Endothelial cell of umbilical vein (primary cell): ENCODE data around the gene STX16. TPM values are rescaled to one million over a fixed set of nuclear protein-coding genes. Genes with fewer than 3 reads are reported as not detected.

Experiments
- BruUV-seq: library from RNA; stranded (reverse); fragments of 400-500 nt; replicated peaks from 2 replicates; lab custom pipeline; 2021; lab: Mats Ljungman, UMichigan
- CTCF ChIA-PET: fragments of 300-600, 350-600 bp; sonication (Branson Sonifier 250); formaldehyde crosslinking; loops from one replicate; lab custom pipeline; 2021; ENCODE audit warnings: antibody characterized with exemption, inconsistent platforms; lab: Charles Lee
- POLR2A ChIA-PET: fragments of 300-600, 350-600 bp; sonication (Branson Sonifier 250); formaldehyde crosslinking; loops from one replicate; lab custom pipeline; 2021; ENCODE audit warnings: antibody characterized with exemption, inconsistent platforms; lab: Charles Lee
- DNase-seq: peaks from one replicate; pipeline ENCODE4 v3.0.0-alpha.2; 2011; ENCODE audit warnings: low read depth, low spot score
- FAIRE-seq: peaks from 2 replicates; lab custom pipeline; 2011; peaks lifted over from hg19 to GRCh38; lab: Jason Lieb, UNC
- H2AFZ ChIP-seq: 2 replicates; pipeline ENCODE4 v1.6.0; 2012; ENCODE audit warnings: low read depth, low read length, control low read depth, inconsistent platforms
- H3K27ac ChIP-seq: 2 replicates; pipeline ENCODE4 v1.5.1; 2011; ENCODE audit warnings: low read depth, mild to moderate bottlenecking, control low read depth, low read length, moderate library complexity; ENCODE audit not compliant: insufficient read depth
- H3K27me3 ChIP-seq, 2 experiments: 2 replicates each; pipeline versions ENCODE4 v1.6.0 to v1.6.1; 2011; ENCODE audit warnings: low read length in 2 of 2, mixed read lengths in 1 of 2; ENCODE audit not compliant: control insufficient read depth in 2 of 2, insufficient read depth in 2 of 2
- H3K36me3 ChIP-seq, 2 experiments: 2 replicates in 1 of 2; 3 replicates in 1 of 2; pipeline ENCODE4 v1.5.1; 2011; ENCODE audit warnings: low read length in 2 of 2, mild to moderate bottlenecking in 1 of 2, moderate library complexity in 1 of 2; ENCODE audit not compliant: control insufficient read depth in 2 of 2, insufficient read depth in 2 of 2; ENCODE audit errors: extremely low read depth in 1 of 2
- H3K4me1 ChIP-seq: 3 replicates; pipeline ENCODE4 v1.5.1; 2011; ENCODE audit warnings: mild to moderate bottlenecking, low read length; ENCODE audit not compliant: control insufficient read depth, insufficient read depth; ENCODE audit errors: extremely low read depth
- H3K4me2 ChIP-seq: 2 replicates; pipeline ENCODE4 v1.6.1; 2011; ENCODE audit warnings: low read length, control low read depth, mixed read lengths; ENCODE audit not compliant: insufficient read depth
- H3K4me3 ChIP-seq, 3 experiments: fragments of 200-600 bp in 1 of 3; sonication (generic), shearing (Covaris generic) in 1 of 3; replicated peaks in 1 of 3; 2 replicates each; pipeline ENCODE4 v1.5.1; 2011 to 2016; ENCODE audit warnings: control low read depth in 3 of 3, low read length in 3 of 3, mild to moderate bottlenecking in 2 of 3, inconsistent platforms in 1 of 3, low read depth in 1 of 3, moderate library complexity in 1 of 3; ENCODE audit not compliant: insufficient read depth in 1 of 3
- H3K79me2 ChIP-seq: 2 replicates; pipeline ENCODE4 v1.6.0; 2012; ENCODE audit warnings: low read length, inconsistent platforms; ENCODE audit not compliant: control insufficient read depth, insufficient read depth
- H3K9ac ChIP-seq: replicated peaks from 2 replicates; pipeline ENCODE3; 2011; ENCODE audit warnings: low read length, control low read depth; ENCODE audit not compliant: insufficient read depth; ENCODE audit errors: extremely low read depth
- H3K9me1 ChIP-seq: replicated peaks from 3 replicates; pipeline ENCODE4 v1.6.0; 2011; ENCODE audit warnings: mild to moderate bottlenecking, low read length; ENCODE audit not compliant: control insufficient read depth, insufficient read depth; ENCODE audit errors: extremely low read depth
- H3K9me3 ChIP-seq: replicated peaks from 2 replicates; pipeline ENCODE4 v1.5.1; 2012; ENCODE audit warnings: low read length, inconsistent platforms; ENCODE audit not compliant: control insufficient read depth, insufficient read depth
- H4K20me1 ChIP-seq: replicated peaks from 2 replicates; pipeline ENCODE3; 2011; ENCODE audit warnings: mild to moderate bottlenecking, low read length; ENCODE audit not compliant: control insufficient read depth, insufficient read depth; ENCODE audit errors: extremely low read depth
- CTCF ChIP-seq, 2 donors: IDR thresholded peaks; 1 replicate in 1 of 2; 2 replicates in 1 of 2; pipeline ENCODE4 v1.5.1; 2011; ENCODE audit warnings: low read length in 2 of 2, mild to moderate bottlenecking in 2 of 2, moderate library complexity in 2 of 2, control low read depth in 1 of 2, inconsistent platforms in 1 of 2, low read depth in 1 of 2; ENCODE audit not compliant: insufficient read depth in 1 of 2; ENCODE audit errors: extremely low read depth in 1 of 2
- EZH2 ChIP-seq: IDR thresholded peaks from 2 replicates; pipeline ENCODE4 v1.6.1; 2012; ENCODE audit warnings: borderline replicate concordance, low read depth, mild to moderate bottlenecking, moderate library complexity, low read length, inconsistent platforms; ENCODE audit not compliant: severe bottlenecking
- FOS ChIP-seq: IDR thresholded peaks from 2 replicates; pipeline ENCODE4 v1.6.1; 2011; ENCODE audit warnings: mild to moderate bottlenecking, low read length, moderate library complexity, borderline replicate concordance; ENCODE audit not compliant: insufficient read depth
- GATA2 ChIP-seq: IDR thresholded peaks from 2 replicates; pipeline ENCODE4 v1.7.0; 2011; ENCODE audit warnings: low read depth, mild to moderate bottlenecking, moderate library complexity, mixed read lengths, low read length; ENCODE audit not compliant: insufficient read length, insufficient read depth
- JUN ChIP-seq: IDR thresholded peaks from 2 replicates; pipeline ENCODE4 v1.6.1; 2011; ENCODE audit warnings: borderline replicate concordance, low read depth; ENCODE audit not compliant: insufficient read length, insufficient read depth
- MAX ChIP-seq: IDR thresholded peaks from 2 replicates; pipeline ENCODE4 v1.6.1; 2011; ENCODE audit not compliant: insufficient read depth, insufficient read length
- MYC ChIP-seq: IDR thresholded peaks from one replicate; pipeline ENCODE4 v1.6.1; 2011; ENCODE audit warnings: mild to moderate bottlenecking, low read depth, low read length
- POLR2A ChIP-seq: IDR thresholded peaks from 2 replicates; pipeline ENCODE4 v1.6.1; 2012; ENCODE audit warnings: low read depth, mild to moderate bottlenecking, control low read depth, low read length
- POLR2AphosphoS5 ChIP-seq: IDR thresholded peaks from 2 replicates; pipeline ENCODE4 v1.6.1; 2012; ENCODE audit warnings: low read depth, mild to moderate bottlenecking, control low read depth, low read length, moderate library complexity; ENCODE audit not compliant: insufficient read depth
- dilution Hi-C: fragments of 300-500 bp; cut with MboI; formaldehyde crosslinking; loops from one replicate; pipeline ENCODE4 v1.15.0; 2019; ENCODE audit warnings: low sequenced_read_pairs; ENCODE audit not compliant: extremely low pct_ligation_motif_present
- intact Hi-C: fragments of 100-400 bp; cut with micrococcal nuclease; formaldehyde crosslinking; loops from one replicate; pipeline ENCODE4 v1.10.0; 2022
- polyA plus RNA-seq, 4 experiments: library from polyadenylated mRNA; depleted of rRNA in 3 of 4; stranded (reverse) in 3 of 4; unstranded in 1 of 4; fragments of >200 nt; gene quantifications; 2 replicates each; pipeline versions ENCODE4 v1.2.1 to v1.2.3, GENCODE V29; 2011 to 2012; ENCODE audit warnings: missing spikeins in 1 of 4
- total RNA-seq: library from RNA; stranded (reverse); gene quantifications from 2 replicates; pipeline ENCODE4 v1.2.3, GENCODE V29; 2021

STX16 gene
- total and polyA plus RNA-seq, 2 donors (not counting 3 experiments of a cell fraction or from before 2014, with no cell fraction given), result 43.1 to 63.5 TPM

- ChIA-PET POLR2A (no interaction called here), CTCF (no interaction called here)
- no peaks in the 10 kb centered on the region for H3K79me2 ChIP-seq
- FAIRE-seq, result no peak
- H3K27me3 ChIP-seq, result peaks cover 0 to 1% of the 10 kb centered on the region in 2 experiments
- no peak overlapping the region for H3K4me2 ChIP-seq
- no peak overlapping the region for H3K9ac ChIP-seq
- no TSS peak for BruUV-seq
- no peak overlapping the region for H2AFZ ChIP-seq
- H3K4me1 ChIP-seq, result no peaks in the 10 kb centered on the region
- no peaks in the 10 kb centered on the region for H3K36me3 ChIP-seq
- intact Hi-C loops, result no loop called here
- no peak for TF ChIP-seq CTCF (IDR thresholded peaks at IDR 0.05; ENCODE audit: extremely low read depth in 1 of 2, insufficient read depth in 1 of 2, low read depth in 1 of 2, low read length in 2 of 2)
- TF ChIP-seq EZH2, result no peak
- TF ChIP-seq MAX, result no peak
- TF ChIP-seq MYC, result no peak
- TF ChIP-seq FOS, result no peak
- no peak for TF ChIP-seq JUN
- TF ChIP-seq POLR2A, result no peak
- no peak for TF ChIP-seq POLR2AphosphoS5
- no peak for TF ChIP-seq GATA2
- no peak for DNase-seq
- no peaks in the 10 kb centered on the region for H4K20me1 ChIP-seq
- H3K9me3 ChIP-seq, result no peaks in the 10 kb centered on the region
- no peaks in the 10 kb centered on the region for H3K9me1 ChIP-seq
- no peak overlapping the region for H3K4me3 ChIP-seq
- no peak overlapping the region for H3K27ac ChIP-seq
- dilution Hi-C loops, result loop anchor here (25.0 kb wide), 1 partner anchor 231 kb away; no protein-coding TSS in a partner anchor
These were observed 44.9 kb upstream of the STX16 start for GRCh38 chr20:58606184-58606583.
